Activated T-helper 2 cell treated with anti-CD3 and anti-CD28 coated beads, Interferon-gamma antibody, Interleukin-2, Interleukin-4, amounts not matched to agents 10 μg/mL and 5 μg/mL and 100 μg/mL, durations not matched to agents 14 hours and 24 hours and 36 hours (primary cell): ENCODE results near the gene BPIFA3. TPM values are rescaled to one million over a fixed set of nuclear protein-coding genes. Genes with fewer than 3 reads are reported as not detected.
"Not testable (repeated sequence)": the region's sequence is repeated elsewhere in the genome, so short reads cannot be mapped to it uniquely, and the experiment has no call there.

ENCODE experiments used
- DNase-seq: peaks from one replicate; pipeline ENCODE4 v3.0.0; 2021; ENCODE audit warnings: low spot score
- H3K27ac Mint-ChIP-seq: one replicate; pipeline ENCODE4 v1.8.0; 2021; ENCODE audit warnings: mixed read lengths
- H3K27me3 Mint-ChIP-seq: one replicate; pipeline ENCODE4 v1.8.0; 2021; ENCODE audit warnings: low read depth, mixed read lengths
- H3K36me3 Mint-ChIP-seq: one replicate; pipeline ENCODE4 v1.8.0; 2021; ENCODE audit warnings: low read depth, mixed read lengths
- H3K4me1 Mint-ChIP-seq: one replicate; pipeline ENCODE4 v1.8.0; 2021; ENCODE audit warnings: low read depth, mixed read lengths
- H3K4me3 Mint-ChIP-seq: one replicate; pipeline ENCODE4 v1.8.0; 2021; ENCODE audit warnings: low read depth, mild to moderate bottlenecking, moderate library complexity, mixed read lengths
- H3K9me3 Mint-ChIP-seq: one replicate; pipeline ENCODE4 v1.8.0; 2021; ENCODE audit warnings: mixed read lengths
- intact Hi-C: fragments of 100-400 bp; cut with micrococcal nuclease; formaldehyde crosslinking; loops from one replicate; pipeline ENCODE4 v1.15.1; 2023
- total RNA-seq: library from RNA; stranded (reverse); gene quantifications from 2 replicates; pipeline ENCODE4 v1.2.3, GENCODE V29; 2022

BPIFA3 gene
- not detected in 2 replicates for total RNA-seq

DNA sequence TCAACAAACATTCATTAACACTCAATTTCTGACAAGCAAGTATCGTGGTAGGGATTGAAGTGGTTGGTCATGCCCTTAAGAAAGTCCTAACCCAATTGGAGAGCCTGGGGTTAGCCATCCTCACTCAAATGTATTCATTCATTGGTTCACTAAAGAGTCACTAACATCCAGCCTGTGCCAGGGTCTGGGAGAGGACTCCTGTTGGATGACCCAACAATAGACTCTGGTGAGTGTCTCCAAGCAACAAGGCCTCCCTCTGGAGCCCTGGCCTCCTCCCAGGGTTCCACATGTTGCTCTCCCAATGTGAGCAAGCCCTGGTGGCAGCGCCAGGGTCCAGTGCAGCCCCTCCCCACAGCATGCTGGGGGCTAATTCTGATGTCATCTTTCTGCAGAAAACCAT is at the start of gene BPIFA3:
TSS of gene BPIFA3 (plus strand) at position 301 of the 400 bp plus-strand sequence. CDS start 185 bp downstream, outside the sequence.
- Mint-ChIP-seq H3K9me3 (no peaks in the 10 kb centered on the region), H3K36me3 (no peaks in the 10 kb centered on the region), H3K4me3 (no peak within 1 kb of the TSS), H3K27ac (no peak within 1 kb of the TSS), H3K4me1 (no peaks in the 10 kb centered on the region), H3K27me3 (peaks cover 7% of the 10 kb centered on the region)
- intact Hi-C loops = no loop called here
- DNase-seq = no peak

DNA sequence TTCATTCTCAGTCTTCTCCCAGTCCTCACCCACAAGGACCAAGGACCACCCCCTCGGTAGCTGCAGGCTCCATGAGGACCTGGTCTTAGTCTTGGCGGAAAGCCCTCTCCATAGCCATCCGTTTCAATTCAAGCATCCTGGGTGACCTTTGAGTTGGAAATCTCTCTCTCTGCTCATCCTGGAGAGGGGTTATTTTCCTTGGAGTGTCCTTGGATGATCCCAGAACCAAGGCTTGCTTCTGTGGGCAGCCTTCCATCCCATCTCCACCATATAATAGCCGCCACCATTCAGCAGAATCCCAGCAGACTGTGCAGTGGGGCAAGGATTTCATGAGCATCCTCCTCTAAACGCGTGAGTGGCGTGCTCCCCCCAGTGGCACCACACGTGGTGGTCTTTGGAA is 49.3 kb upstream of the BPIFA3 start, which contains the start of gene BPIFA2:
TSS of gene BPIFA2 (plus strand) at position 301 of the 400 bp plus-strand sequence. CDS start 987 bp downstream, outside the sequence.
- intact Hi-C loops = no loop called here
- H3K27me3 Mint-ChIP-seq = no peaks in the 10 kb centered on the region
- H3K4me3 Mint-ChIP-seq = no peak within 1 kb of the TSS
- no peaks in the 10 kb centered on the region for H3K36me3 Mint-ChIP-seq
- no peaks in the 10 kb centered on the region for H3K4me1 Mint-ChIP-seq
- DNase-seq = no peak
- H3K27ac Mint-ChIP-seq = no peak within 1 kb of the TSS
- peaks cover 21% of the 10 kb centered on the region for H3K9me3 Mint-ChIP-seq

GRCh38 chr20:33169176-33169794 is 47.9 kb upstream of the BPIFA3 start:
- Mint-ChIP-seq H3K4me1 (no peaks in the 10 kb centered on the region), H3K36me3 (no peaks in the 10 kb centered on the region), H3K27ac (no peak overlapping the region), H3K27me3 (no peaks in the 10 kb centered on the region), H3K4me3 (no peak overlapping the region), H3K9me3 (peaks cover 21% of the 10 kb centered on the region)
- intact Hi-C loops = no loop called here
- no peak for DNase-seq

- Mint-ChIP-seq H3K36me3 (no peaks in the 10 kb centered on the region), H3K27me3 (no peaks in the 10 kb centered on the region), H3K4me1 (no peaks in the 10 kb centered on the region)
Observed at GRCh38 chr20:33172781-33173180, 44.4 kb upstream of the BPIFA3 start.

GRCh38 chr20:33175123-33175522 is 42.0 kb upstream of the BPIFA3 start:
- no peak overlapping the region for H3K27ac Mint-ChIP-seq
- no peaks in the 10 kb centered on the region for H3K4me1 Mint-ChIP-seq
- H3K27me3 Mint-ChIP-seq = no peaks in the 10 kb centered on the region
- no peak overlapping the region for H3K4me3 Mint-ChIP-seq
- intact Hi-C loops = no loop called here
- peaks cover 7% of the 10 kb centered on the region for H3K9me3 Mint-ChIP-seq
- no peak for DNase-seq
- no peaks in the 10 kb centered on the region for H3K36me3 Mint-ChIP-seq

More at GRCh38 chr20:33172781-33173180, 44.4 kb upstream of the BPIFA3 start:
- DNase-seq = no peak
- H3K27ac Mint-ChIP-seq = no peak overlapping the region
- intact Hi-C loops = no loop called here
- peaks cover 21% of the 10 kb centered on the region for H3K9me3 Mint-ChIP-seq
- no peak overlapping the region for H3K4me3 Mint-ChIP-seq

- intact Hi-C loops = no loop called here
- Mint-ChIP-seq H3K27ac (no peak overlapping the region), H3K9me3 (peaks cover 3% of the 10 kb centered on the region)
Observed at GRCh38 chr20:33176101-33176500, 41.1 kb upstream of the BPIFA3 start.

DNA sequence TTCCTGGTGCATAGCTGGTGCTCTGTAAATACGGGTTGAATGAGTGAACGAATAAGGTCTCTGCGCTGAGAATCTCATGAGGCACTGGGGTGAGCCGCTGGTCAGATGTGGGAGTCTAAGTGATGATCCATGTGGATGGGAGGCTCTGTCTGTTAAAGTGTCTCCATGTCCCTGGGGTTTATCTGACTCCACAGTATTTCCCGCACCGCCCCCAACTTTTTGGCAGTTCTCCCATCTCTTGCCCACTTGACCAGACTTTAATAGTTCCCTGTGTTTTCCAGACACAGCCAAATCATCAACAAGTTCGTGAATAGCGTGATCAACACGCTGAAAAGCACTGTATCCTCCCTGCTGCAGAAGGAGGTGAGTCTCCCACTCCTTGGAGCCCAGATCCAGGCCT is 39.3 kb upstream of the BPIFA3 start:
- no peak overlapping the region for H3K27ac Mint-ChIP-seq
- no peaks in the 10 kb centered on the region for H3K36me3 Mint-ChIP-seq
- no peaks in the 10 kb centered on the region for H3K9me3 Mint-ChIP-seq
- DNase-seq = no peak
- no peaks in the 10 kb centered on the region for H3K4me1 Mint-ChIP-seq
- no peak overlapping the region for H3K4me3 Mint-ChIP-seq
- H3K27me3 Mint-ChIP-seq = no peaks in the 10 kb centered on the region
- intact Hi-C loops = no loop called here

More at GRCh38 chr20:33176101-33176500, 41.1 kb upstream of the BPIFA3 start:
- Mint-ChIP-seq H3K4me3 (no peak overlapping the region), H3K4me1 (no peaks in the 10 kb centered on the region), H3K27me3 (no peaks in the 10 kb centered on the region), H3K36me3 (no peaks in the 10 kb centered on the region)
- DNase-seq = no peak

GRCh38 chr20:33178726-33179125 is 38.4 kb upstream of the BPIFA3 start:
- H3K27ac Mint-ChIP-seq = no peak overlapping the region
- no peaks in the 10 kb centered on the region for H3K36me3 Mint-ChIP-seq
- H3K4me1 Mint-ChIP-seq = no peaks in the 10 kb centered on the region
- H3K9me3 Mint-ChIP-seq = no peaks in the 10 kb centered on the region
- no peak for DNase-seq
- intact Hi-C loops = no loop called here
- no peaks in the 10 kb centered on the region for H3K27me3 Mint-ChIP-seq
- H3K4me3 Mint-ChIP-seq = no peak overlapping the region

DNA sequence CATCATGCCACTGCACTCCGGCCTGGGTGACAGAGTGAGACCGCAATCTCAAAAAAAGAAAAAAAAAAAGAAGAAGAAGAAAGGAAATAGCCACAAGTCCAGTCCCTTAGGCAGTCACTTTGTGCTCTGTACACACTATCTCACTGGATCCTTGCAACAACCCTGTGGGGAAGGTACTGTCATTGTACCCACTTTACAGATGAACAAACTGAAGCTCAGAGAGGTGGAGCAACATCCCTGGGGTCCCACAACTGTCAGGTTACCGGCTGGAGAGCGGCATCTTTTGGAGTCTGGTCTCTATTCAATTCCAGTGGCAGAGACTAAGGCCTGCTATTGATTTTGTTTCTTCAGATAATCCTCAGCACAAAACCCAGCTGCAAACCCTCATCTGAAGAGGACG is 37.0 kb upstream of the BPIFA3 start:
- no peaks in the 10 kb centered on the region for H3K36me3 Mint-ChIP-seq
- H3K4me1 Mint-ChIP-seq = no peaks in the 10 kb centered on the region
- no peak overlapping the region for H3K4me3 Mint-ChIP-seq
- H3K27ac Mint-ChIP-seq = no peak overlapping the region
- intact Hi-C loops = no loop called here
- no peaks in the 10 kb centered on the region for H3K27me3 Mint-ChIP-seq
- no peak for DNase-seq
- H3K9me3 Mint-ChIP-seq = no peaks in the 10 kb centered on the region

- no peaks in the 10 kb centered on the region for H3K4me1 Mint-ChIP-seq
- H3K36me3 Mint-ChIP-seq = no peaks in the 10 kb centered on the region
- H3K4me3 Mint-ChIP-seq = no peak overlapping the region
- no peak for DNase-seq
- intact Hi-C loops = no loop called here
- H3K27me3 Mint-ChIP-seq = no peaks in the 10 kb centered on the region
- H3K9me3 Mint-ChIP-seq = no peaks in the 10 kb centered on the region
- H3K27ac Mint-ChIP-seq = no peak overlapping the region
Observed at GRCh38 chr20:33181482-33182093, 35.6 kb upstream of the BPIFA3 start.

DNA sequence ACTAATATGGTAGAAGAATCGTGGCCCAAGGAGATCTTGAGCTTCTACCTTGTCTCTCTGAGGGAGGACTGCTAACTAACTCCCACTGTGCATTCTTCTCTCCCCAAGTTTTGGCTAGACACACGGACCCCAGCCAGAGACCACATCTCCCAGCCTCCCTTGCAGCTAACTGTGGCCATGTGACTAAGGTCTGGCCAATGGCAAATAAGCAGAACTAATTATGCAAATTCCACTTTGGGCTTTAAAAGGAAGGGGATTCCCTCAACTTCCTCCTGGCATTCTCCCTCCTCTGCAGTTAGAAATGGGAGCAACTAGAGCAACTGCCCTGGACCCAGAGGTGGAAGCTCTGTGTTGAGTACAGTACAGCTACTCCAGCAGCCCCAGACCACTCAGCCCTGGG is 33.8 kb upstream of the BPIFA3 start:
- Mint-ChIP-seq H3K4me3 (no peak overlapping the region), H3K9me3 (no peaks in the 10 kb centered on the region), H3K4me1 (no peaks in the 10 kb centered on the region), H3K27ac (no peak overlapping the region), H3K36me3 (no peaks in the 10 kb centered on the region), H3K27me3 (no peaks in the 10 kb centered on the region)
- intact Hi-C loops = no loop called here
- DNase-seq = no peak

GRCh38 chr20:33185031-33185590 is 32.0 kb upstream of the BPIFA3 start:
- intact Hi-C loops = not testable (repeated sequence)

GRCh38 chr20:33187491-33187890 is 29.7 kb upstream of the BPIFA3 start:
- DNase-seq = no peak
- no peaks in the 10 kb centered on the region for H3K27me3 Mint-ChIP-seq
- intact Hi-C loops = no loop called here
- H3K27ac Mint-ChIP-seq = no peak overlapping the region
- H3K4me1 Mint-ChIP-seq = no peaks in the 10 kb centered on the region
- no peak overlapping the region for H3K4me3 Mint-ChIP-seq
- H3K9me3 Mint-ChIP-seq = no peaks in the 10 kb centered on the region
- H3K36me3 Mint-ChIP-seq = no peaks in the 10 kb centered on the region

More at GRCh38 chr20:33185031-33185590, 32.0 kb upstream of the BPIFA3 start:
- not testable (repeated sequence) for H3K4me1 Mint-ChIP-seq, DNase-seq, H3K27me3 Mint-ChIP-seq, H3K9me3 Mint-ChIP-seq, H3K27ac Mint-ChIP-seq, H3K36me3 Mint-ChIP-seq, H3K4me3 Mint-ChIP-seq
